ENCODE results near the gene DLGAP1. TPM values are rescaled to one million over a fixed set of nuclear protein-coding genes. Genes with fewer than 3 reads are reported as not detected.

Gene DLGAP1
- total and polyA plus RNA-seq, 2 of the 8 experiments (the other 6 are each of a cell fraction or from before 2014, with no cell fraction given): 11.8 to 16.9 TPM

DNA sequence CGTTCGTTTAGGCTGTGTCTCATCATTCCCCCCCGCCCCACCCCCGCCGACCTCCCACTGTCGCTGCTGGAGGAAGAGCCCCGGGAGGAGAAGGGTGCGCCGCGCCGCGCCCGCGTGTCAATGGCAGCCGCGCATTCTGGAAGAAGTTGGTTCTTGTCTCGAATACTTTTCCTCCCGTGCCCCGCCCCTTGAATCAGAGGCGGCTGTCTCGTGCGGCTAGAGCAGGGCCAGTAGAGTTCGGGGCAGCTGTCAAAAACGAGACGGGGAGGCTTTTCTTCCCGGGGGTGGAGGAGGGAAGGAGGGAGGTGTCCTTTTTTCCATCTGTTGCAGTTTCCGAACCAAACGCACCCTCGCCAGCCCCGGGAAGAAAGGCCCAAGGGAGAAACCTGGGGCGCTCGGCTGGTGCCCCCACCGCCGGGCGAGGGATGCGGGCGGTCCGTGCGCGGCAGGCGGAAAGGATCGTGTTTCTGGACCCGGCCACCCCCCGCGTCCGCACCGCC lies 1005.5 kb downstream of the DLGAP1 start:
- peak overlapping the region in 1 of 4 experiments; percentile 60; a peak in 2 of 7 replicates for H3K9ac ChIP-seq (replicated peaks in 1 of 4; ENCODE audit: extremely low read depth in 1 of 4, low read depth in 3 of 4, low read length in 3 of 4)
- H2AFZ ChIP-seq (ENCODE audit: low read length): no peak overlapping the region
- H3K79me2 ChIP-seq (ENCODE audit: control insufficient read depth in 1 of 2, insufficient read depth in 2 of 2, low read length in 2 of 2): peaks cover 33 to 61% of the 10 kb centered on the region in 2 experiments
- no peak overlapping the region for H2BK15ac ChIP-seq (ENCODE audit: low read length)
- peak overlapping the region; percentile 95 for H3K4me2 ChIP-seq (ENCODE audit: insufficient read depth in 1 of 2, low read depth in 2 of 2, low read length in 2 of 2)
- no peak overlapping the region for H3K4ac ChIP-seq (replicated peaks; ENCODE audit: insufficient read length, low read depth, low read length)
- H3K14ac ChIP-seq (ENCODE audit: insufficient read length): no peak overlapping the region
- no peak overlapping the region for H2BK12ac ChIP-seq (ENCODE audit: low read depth, low read length)
- H3K23me2 ChIP-seq (ENCODE audit: low read depth, low read length): peaks cover 21% of the 10 kb centered on the region
- H4K8ac ChIP-seq (ENCODE audit: extremely low read depth, insufficient read depth, low read length): no peak overlapping the region; the same call in 1 of the 2 replicates
- peaks cover 0 to 16% (median 2%) of the 10 kb centered on the region in 4 experiments; a peak in 2 of 8 replicates for H3K36me3 ChIP-seq (ENCODE audit: control insufficient read depth in 2 of 4, insufficient read depth in 4 of 4, low read length in 3 of 4)
- no peak for DNase-seq (ENCODE audit: low read depth in 1 of 2, low spot score in 2 of 2)
- no peak overlapping the region for H4K5ac ChIP-seq (ENCODE audit: insufficient read length, low read depth, low read length)
- H2BK5ac ChIP-seq (ENCODE audit: low read depth, low read length): peak overlapping the region; percentile 52
- H3K23ac ChIP-seq (ENCODE audit: insufficient read length): no peak overlapping the region
- no peak overlapping the region for H4K91ac ChIP-seq (replicated peaks; ENCODE audit: insufficient read length, low read length)
- no peak overlapping the region for H3K27ac ChIP-seq (ENCODE audit: low read depth, low read length)
- peak overlapping the region; percentile 73 to 99 (median 87) for H3K4me3 ChIP-seq (ENCODE audit: extremely low read depth in 1 of 4, insufficient read depth in 2 of 4, low read depth in 3 of 4, low read length in 4 of 4)
- H4K20me1 ChIP-seq (replicated peaks in 1 of 2; ENCODE audit: control insufficient read depth in 1 of 2, insufficient read depth in 2 of 2, low read length in 2 of 2): peaks cover 2 to 4% of the 10 kb centered on the region in 2 experiments
- H2AK5ac ChIP-seq (ENCODE audit: low read depth, low read length): no peak overlapping the region
- H3K79me1 ChIP-seq (ENCODE audit: low read depth, low read length): no peaks in the 10 kb centered on the region
- H3K18ac ChIP-seq (ENCODE audit: extremely low read depth, low read length): no peak overlapping the region
- H3K4me1 ChIP-seq (replicated peaks in 1 of 4; ENCODE audit: control insufficient read depth in 3 of 4, insufficient read depth in 4 of 4, low read length in 3 of 4): peaks cover 6 to 16% (median 11%) of the 10 kb centered on the region in 4 experiments; a peak in 6 of 7 replicates
- 2% methylated on average over 29 of the region's 47 CpGs; no CpG with 5 or more reads in 1 of the 2 experiments for WGBS, 2 experiments (ENCODE audit: extremely low coverage in 1 of 2, insufficient coverage in 1 of 2, insufficient read length in 1 of 2, insufficient replicate concordance in 2 of 2, low coverage in 1 of 2, low lambda C conversion rate in 2 of 2, missing lambda C conversion rate in 1 of 2)
- no peak for FAIRE-seq
- no peak overlapping the region for H3K56ac ChIP-seq (replicated peaks; ENCODE audit: insufficient read length, low read depth, low read length)
- H2BK20ac ChIP-seq (ENCODE audit: low read length): no peak overlapping the region
- no peaks in the 10 kb centered on the region for H3K27me3 ChIP-seq (replicated peaks in 1 of 4; ENCODE audit: control insufficient read depth in 3 of 4, extremely low read depth in 1 of 4, insufficient read depth in 3 of 4, low read length in 3 of 4)
- ChIA-PET CTCF (ENCODE audit: partially characterized antibody) (interaction anchor here (1.0 to 4.3 kb wide), 2 partner anchors 136 to 146 kb away, joined by 3 to 28 read pairs; no protein-coding TSS in a partner anchor), POLR2A (ENCODE audit: partially characterized antibody) (interaction anchor here (1.0 to 3.2 kb wide), 4 partner anchors 9 to 154 kb away, joined by 6 to 15 read pairs (median 12); no protein-coding TSS in a partner anchor)
- H3K9me3 ChIP-seq (ENCODE audit: insufficient read depth in 2 of 2, low read depth in 1 of 2, low read length in 1 of 2): no peaks in the 10 kb centered on the region
- H2BK120ac ChIP-seq (replicated peaks; ENCODE audit: low read depth, low read length): no peak overlapping the region
- no peak for TF ChIP-seq BRCA1 (IDR thresholded peaks at IDR 0.05; ENCODE audit: low read depth, low read length)
- TF ChIP-seq ASH2L (IDR thresholded peaks at IDR 0.05; ENCODE audit: low read length): no peak
- TF ChIP-seq, protein P1, sequence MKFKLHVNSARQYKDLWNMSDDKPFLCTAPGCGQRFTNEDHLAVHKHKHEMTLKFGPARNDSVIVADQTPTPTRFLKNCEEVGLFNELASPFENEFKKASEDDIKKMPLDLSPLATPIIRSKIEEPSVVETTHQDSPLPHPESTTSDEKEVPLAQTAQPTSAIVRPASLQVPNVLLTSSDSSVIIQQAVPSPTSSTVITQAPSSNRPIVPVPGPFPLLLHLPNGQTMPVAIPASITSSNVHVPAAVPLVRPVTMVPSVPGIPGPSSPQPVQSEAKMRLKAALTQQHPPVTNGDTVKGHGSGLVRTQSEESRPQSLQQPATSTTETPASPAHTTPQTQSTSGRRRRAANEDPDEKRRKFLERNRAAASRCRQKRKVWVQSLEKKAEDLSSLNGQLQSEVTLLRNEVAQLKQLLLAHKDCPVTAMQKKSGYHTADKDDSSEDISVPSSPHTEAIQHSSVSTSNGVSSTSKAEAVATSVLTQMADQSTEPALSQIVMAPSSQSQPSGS (IDR thresholded peaks at IDR 0.05; ENCODE audit: low read length): no peak
- TF ChIP-seq POLR2A (IDR thresholded peaks at IDR 0.05; ENCODE audit: control extremely low read depth in 1 of 2, low read depth in 2 of 2, low read length in 2 of 2): peak in 1 of 2 experiments; percentile 15; a peak in 1 of 3 replicates
- peak; percentile 37 for TF ChIP-seq KDM4A (IDR thresholded peaks at IDR 0.05; ENCODE audit: low read depth, low read length, severe bottlenecking)
- no peak for TF ChIP-seq CBX5 (IDR thresholded peaks at IDR 0.05; ENCODE audit: low read depth, low read length)
- TF ChIP-seq CREB1 (IDR thresholded peaks at IDR 0.05): no peak
- TF ChIP-seq, protein P2, sequence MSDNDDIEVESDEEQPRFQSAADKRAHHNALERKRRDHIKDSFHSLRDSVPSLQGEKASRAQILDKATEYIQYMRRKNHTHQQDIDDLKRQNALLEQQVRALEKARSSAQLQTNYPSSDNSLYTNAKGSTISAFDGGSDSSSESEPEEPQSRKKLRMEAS (IDR thresholded peaks at IDR 0.05): peak; percentile 27; the same call in 1 of the 2 replicates
- 0 out of 2 replicates have a peak, but pooled peaks have one; percentile 5 for TF ChIP-seq GABPA (IDR thresholded peaks at IDR 0.05; ENCODE audit: borderline replicate concordance, insufficient read depth, low read length)
- TF ChIP-seq FOSL1 (IDR thresholded peaks at IDR 0.05; ENCODE audit: insufficient read depth, low read depth, low read length): no peak
- TF ChIP-seq SAP30 (IDR thresholded peaks at IDR 0.05; ENCODE audit: insufficient read depth, insufficient replicate concordance, low read length): peak; percentile 18
